Measurements from ENCODE around the gene AGBL4. TPM values are rescaled to one million over a fixed set of nuclear protein-coding genes. Genes with fewer than 3 reads are reported as not detected.

The AGBL4 gene
- total and polyA plus RNA-seq, 2 of the 4 experiments (the other 2 are of a cell fraction) = not detected

DNA sequence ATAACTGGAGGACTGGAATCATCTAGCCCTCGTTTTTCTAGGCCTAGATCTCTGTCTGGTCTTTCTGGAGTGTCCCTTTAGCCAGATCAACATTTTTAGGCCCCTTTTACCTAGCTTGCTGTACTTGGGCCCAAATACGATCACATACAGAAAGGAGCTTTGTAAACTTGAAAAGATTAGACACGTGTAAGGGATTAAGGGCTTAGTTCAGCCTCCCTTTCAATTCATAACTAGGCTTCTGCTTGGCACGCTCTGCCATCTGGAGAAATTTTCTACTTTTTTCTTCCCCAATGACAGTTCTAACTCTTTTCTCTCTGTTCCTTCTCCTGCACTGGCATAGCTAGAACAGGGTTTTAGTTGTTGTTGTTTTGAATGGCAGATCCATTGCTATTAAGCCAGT lies 1093.7 kb downstream of the AGBL4 start:
- Histone ChIP-seq H2BK15ac (ENCODE audit: low read depth, low read length) (no peak overlapping the region), H3K18ac (ENCODE audit: low read depth, low read length) (no peak overlapping the region), H2AK5ac (ENCODE audit: low read depth, low read length) (no peak overlapping the region), H3K56ac (ENCODE audit: extremely low read depth, insufficient read depth, low read length) (no peak overlapping the region), H2BK5ac (ENCODE audit: low read depth, low read length, poor library complexity, severe bottlenecking) (no peak overlapping the region), H2AFZ (replicated peaks; ENCODE audit: low read length, poor library complexity) (no peak overlapping the region), H4K91ac (ENCODE audit: insufficient read depth, low read depth, low read length) (no peak overlapping the region), H3K9me3 (ENCODE audit: control insufficient read depth, insufficient read depth, low read length) (peaks cover 4% of the 10 kb centered on the region), H3K23ac (ENCODE audit: low read depth, low read length) (no peak overlapping the region), H3K27ac (ENCODE audit: insufficient read depth, low read length) (no peak overlapping the region), H3K9me1 (ENCODE audit: insufficient read depth, low read length) (no peaks in the 10 kb centered on the region), H3K4ac (ENCODE audit: low read depth, low read length) (no peak overlapping the region), H3K4me1 (ENCODE audit: control insufficient read depth, insufficient read depth, low read length) (no peaks in the 10 kb centered on the region), H2BK120ac (ENCODE audit: low read depth, low read length) (no peak overlapping the region), H3K4me2 (ENCODE audit: low read depth, low read length) (no peak overlapping the region), H4K5ac (ENCODE audit: low read depth, low read length) (no peak overlapping the region), H2BK20ac (ENCODE audit: low read depth, low read length) (no peak overlapping the region), H3K36me3 (ENCODE audit: control insufficient read depth, insufficient read depth, low read length) (no peaks in the 10 kb centered on the region), H3K14ac (replicated peaks; ENCODE audit: low read depth, low read length) (no peak overlapping the region), H2AK9ac (replicated peaks; ENCODE audit: low read depth, low read length, poor library complexity) (no peak overlapping the region), H3K79me1 (ENCODE audit: low read depth in 1 of 2, low read length in 2 of 2) (no peaks in the 10 kb centered on the region), H4K20me1 (ENCODE audit: insufficient read depth, low read length) (no peaks in the 10 kb centered on the region), H3K27me3 (ENCODE audit: control insufficient read depth, insufficient read depth, low read length) (no peaks in the 10 kb centered on the region), H3K4me3 (ENCODE audit: insufficient read depth, low read depth, low read length) (no peak overlapping the region), H4K8ac (ENCODE audit: low read depth in 2 of 2, low read length in 2 of 2) (no peak overlapping the region), H3K9ac (ENCODE audit: low read depth, low read length) (no peak overlapping the region)
- in situ Hi-C loops (cut with MboI; ENCODE audit: low sequenced_read_pairs) (no loop called here), intact Hi-C loops (cut with micrococcal nuclease) (no loop called here), dilution Hi-C loops (cut with HindIII; ENCODE audit: low sequenced_read_pairs, unreplicated experiment) (no loop called here)
- no TSS peak for BruUV-seq (replicated peaks)
- DNase-seq = no peak
- 60% methylated on average over 1 of the region's 4 CpGs; no CpG with 5 or more reads in 1 of the 2 experiments for WGBS, 2 experiments (ENCODE audit: extremely low coverage in 2 of 2, insufficient read length in 1 of 2)
- POLR2A ChIA-PET (ENCODE audit: unreplicated experiment) = no interaction called here
- ATAC-seq (ENCODE audit: low read depth) = no peak
- TF ChIP-seq MXI1 (IDR thresholded peaks at IDR 0.05; ENCODE audit: borderline replicate concordance, low read depth, low read length) (no peak), MAFK (IDR thresholded peaks at IDR 0.05; ENCODE audit: low read depth, low read length) (no peak), CHD1 (IDR thresholded peaks at IDR 0.05; ENCODE audit: low read depth, low read length) (no peak)
- TF ChIP-seq, protein P1, sequence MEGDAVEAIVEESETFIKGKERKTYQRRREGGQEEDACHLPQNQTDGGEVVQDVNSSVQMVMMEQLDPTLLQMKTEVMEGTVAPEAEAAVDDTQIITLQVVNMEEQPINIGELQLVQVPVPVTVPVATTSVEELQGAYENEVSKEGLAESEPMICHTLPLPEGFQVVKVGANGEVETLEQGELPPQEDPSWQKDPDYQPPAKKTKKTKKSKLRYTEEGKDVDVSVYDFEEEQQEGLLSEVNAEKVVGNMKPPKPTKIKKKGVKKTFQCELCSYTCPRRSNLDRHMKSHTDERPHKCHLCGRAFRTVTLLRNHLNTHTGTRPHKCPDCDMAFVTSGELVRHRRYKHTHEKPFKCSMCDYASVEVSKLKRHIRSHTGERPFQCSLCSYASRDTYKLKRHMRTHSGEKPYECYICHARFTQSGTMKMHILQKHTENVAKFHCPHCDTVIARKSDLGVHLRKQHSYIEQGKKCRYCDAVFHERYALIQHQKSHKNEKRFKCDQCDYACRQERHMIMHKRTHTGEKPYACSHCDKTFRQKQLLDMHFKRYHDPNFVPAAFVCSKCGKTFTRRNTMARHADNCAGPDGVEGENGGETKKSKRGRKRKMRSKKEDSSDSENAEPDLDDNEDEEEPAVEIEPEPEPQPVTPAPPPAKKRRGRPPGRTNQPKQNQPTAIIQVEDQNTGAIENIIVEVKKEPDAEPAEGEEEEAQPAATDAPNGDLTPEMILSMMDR (conservative IDR thresholded peaks at IDR 0.05; ENCODE audit: low read depth, low read length) = no peak
- CTCF ChIA-PET = no interaction called here
